OCI-LY1 (cell line): ENCODE data around the gene LIPC.

Experiments used
- EZH2 ChIP-seq: fragments of 200-600 bp; sonication (generic), shearing (Covaris generic); IDR thresholded peaks from 2 replicates; pipeline ENCODE4 v1.8.0; 2017; ENCODE audit warnings: borderline replicate concordance, mixed run types, mild to moderate bottlenecking, antibody characterized with exemption, low read length, moderate library complexity, mixed read lengths
- TF ChIP-seq, protein P1 (sequence below): fragments of 200-600 bp; sonication (generic), shearing (Covaris generic); IDR thresholded peaks from 2 replicates; pipeline ENCODE4 v1.5.1; 2017; ENCODE audit warnings: mild to moderate bottlenecking, antibody characterized with exemption, low read length, moderate library complexity, mixed read lengths

DNA sequence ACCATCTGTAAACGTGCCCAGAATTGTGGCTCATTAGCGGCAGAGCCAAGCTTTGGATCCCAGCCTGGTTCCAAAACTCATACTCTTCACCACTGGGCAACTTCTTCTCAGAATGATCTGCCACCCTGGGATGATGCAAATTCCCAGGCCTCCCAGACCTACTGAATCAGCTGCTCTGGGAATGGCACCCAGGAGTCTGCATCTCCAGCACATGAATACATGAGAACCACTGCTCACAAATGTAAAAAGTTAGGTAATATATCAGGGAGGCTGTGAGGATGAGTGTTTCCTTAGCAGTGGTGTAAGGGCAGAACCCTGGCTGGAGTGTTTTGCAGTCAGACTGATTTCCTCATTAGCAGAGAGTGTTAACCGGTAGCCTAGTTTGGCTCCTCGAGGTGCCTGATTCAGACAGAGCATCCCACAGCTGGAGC, 94.2 kb downstream of the LIPC start:
- TF ChIP-seq, protein P1, sequence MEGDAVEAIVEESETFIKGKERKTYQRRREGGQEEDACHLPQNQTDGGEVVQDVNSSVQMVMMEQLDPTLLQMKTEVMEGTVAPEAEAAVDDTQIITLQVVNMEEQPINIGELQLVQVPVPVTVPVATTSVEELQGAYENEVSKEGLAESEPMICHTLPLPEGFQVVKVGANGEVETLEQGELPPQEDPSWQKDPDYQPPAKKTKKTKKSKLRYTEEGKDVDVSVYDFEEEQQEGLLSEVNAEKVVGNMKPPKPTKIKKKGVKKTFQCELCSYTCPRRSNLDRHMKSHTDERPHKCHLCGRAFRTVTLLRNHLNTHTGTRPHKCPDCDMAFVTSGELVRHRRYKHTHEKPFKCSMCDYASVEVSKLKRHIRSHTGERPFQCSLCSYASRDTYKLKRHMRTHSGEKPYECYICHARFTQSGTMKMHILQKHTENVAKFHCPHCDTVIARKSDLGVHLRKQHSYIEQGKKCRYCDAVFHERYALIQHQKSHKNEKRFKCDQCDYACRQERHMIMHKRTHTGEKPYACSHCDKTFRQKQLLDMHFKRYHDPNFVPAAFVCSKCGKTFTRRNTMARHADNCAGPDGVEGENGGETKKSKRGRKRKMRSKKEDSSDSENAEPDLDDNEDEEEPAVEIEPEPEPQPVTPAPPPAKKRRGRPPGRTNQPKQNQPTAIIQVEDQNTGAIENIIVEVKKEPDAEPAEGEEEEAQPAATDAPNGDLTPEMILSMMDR = no peak
- no peak for TF ChIP-seq EZH2
